K562 (cell line): ENCODE results near the gene FGFRL1. TPM values are rescaled to one million over a fixed set of nuclear protein-coding genes. Genes with fewer than 3 reads are reported as not detected.

Source experiments
- E2F6 ChIP-seq, 2 experiments: IDR thresholded peaks; 2 replicates each; pipeline ENCODE4 v1.6.1; 2011; ENCODE audit warnings: borderline replicate concordance in 1 of 2, control low read depth in 1 of 2, low read depth in 1 of 2, low read length in 1 of 2, mild to moderate bottlenecking in 1 of 2, mixed read lengths in 1 of 2, moderate library complexity in 1 of 2; ENCODE audit not compliant: insufficient read depth in 1 of 2, insufficient read length in 1 of 2, poor library complexity in 1 of 2, severe bottlenecking in 1 of 2; ENCODE audit errors: extremely low read depth in 1 of 2
- ETV1 ChIP-seq: fragments of 450-650 bp; conservative IDR thresholded peaks from 2 replicates; pipeline ENCODE4 v1.6.1; 2016; ENCODE audit warnings: missing genetic modification characterization, control low read depth, low read depth, missing compliant biosample characterization
- MAZ ChIP-seq, 2 experiments: fragments of 450-650 bp in 1 of 2; sonication (generic) in 1 of 2; formaldehyde crosslinking; IDR thresholded peaks in 1 of 2; conservative IDR thresholded peaks in 1 of 2; 2 replicates each; pipeline versions ENCODE4 v1.4.0 to v1.5.0; 2020; ENCODE audit warnings: mild to moderate bottlenecking in 1 of 2, missing genetic modification reagents in 1 of 2
- NR4A1 ChIP-seq, 2 experiments: fragments of 250-450 bp in 1 of 2; fragments of 450-650 bp in 1 of 2; sonication (Bioruptor Pico) in 1 of 2; IDR thresholded peaks; 2 replicates each; pipeline versions ENCODE4 v1.4.0 to v1.6.1; 2016 to 2020; ENCODE audit warnings: mild to moderate bottlenecking in 2 of 2, missing compliant biosample characterization in 1 of 2, missing genetic modification characterization in 1 of 2, moderate library complexity in 1 of 2
- PHF8 ChIP-seq: fragments of 200-600 bp; sonication (generic); IDR thresholded peaks from 2 replicates; pipeline ENCODE4 v1.6.1; 2012; ENCODE audit warnings: mixed run types, mild to moderate bottlenecking, inconsistent platforms, low read length, moderate library complexity, borderline replicate concordance
- POLR2AphosphoS2 ChIP-seq: IDR thresholded peaks from 2 replicates; pipeline ENCODE4 v1.6.1; 2012; ENCODE audit warnings: low read length, improper control_type of control experiment
- POLR2G ChIP-seq: fragments of 200-400 bp; formaldehyde crosslinking; IDR thresholded peaks from 2 replicates; pipeline ENCODE4 v1.6.1; 2017; ENCODE audit warnings: low read depth, mild to moderate bottlenecking, antibody characterized with exemption, low read length, moderate library complexity
- ZBTB1 ChIP-seq: sonication (generic); formaldehyde crosslinking; IDR thresholded peaks from 2 replicates; pipeline ENCODE4 v1.8.1; 2023; ENCODE audit warnings: missing genetic modification reagents, low read depth, mild to moderate bottlenecking, borderline replicate concordance
- ZBTB7A ChIP-seq: IDR thresholded peaks from 2 replicates; pipeline ENCODE4 v1.6.1; 2011; ENCODE audit warnings: low read depth, mild to moderate bottlenecking, low read length, moderate library complexity, borderline replicate concordance; ENCODE audit not compliant: control insufficient read depth
- ZNF395 ChIP-seq: fragments of 200-800 bp; sonication (Bioruptor generic); IDR thresholded peaks from 2 replicates; pipeline ENCODE4 v1.6.1; 2017; ENCODE audit warnings: missing genetic modification characterization, missing compliant biosample characterization
- ZNF592 ChIP-seq: fragments of 450-650 bp; IDR thresholded peaks from 2 replicates; pipeline ENCODE4 v1.6.1; 2017; ENCODE audit warnings: antibody characterized with exemption, mild to moderate bottlenecking
- ZNF740 ChIP-seq, 3 experiments: fragments of 200-800 bp in 1 of 3; sonication (Bioruptor generic) in 1 of 3; sonication (generic) in 1 of 3; formaldehyde crosslinking in 1 of 3; IDR thresholded peaks; 2 replicates each; pipeline versions ENCODE4 v1.6.1 to v1.8.0; 2016 to 2022; ENCODE audit warnings: mild to moderate bottlenecking in 2 of 3, missing compliant biosample characterization in 2 of 3, missing genetic modification characterization in 2 of 3, missing genetic modification reagents in 1 of 3
- polyA plus RNA-seq, 8 experiments: library from polyadenylated mRNA; depleted of rRNA in 4 of 8; stranded (reverse) in 5 of 8; unstranded in 3 of 8; fragments of >200 nt; fragmentation: Nextera tagmentation in 2 of 8; fragmentation: Illumina TruSeq in 1 of 8; extraction: Ambion mirVana in 2 of 8; extraction: Trizol in 1 of 8; gene quantifications; 2 replicates each; pipeline versions ENCODE4 v1.2.1 to v1.2.3, GENCODE V29; 2011 to 2014; ENCODE audit warnings: inconsistent platforms in 1 of 8, missing spikeins in 1 of 8
- total RNA-seq, 7 experiments: library from RNA; depleted of rRNA in 6 of 7; stranded (reverse); fragments of >200 nt in 6 of 7; fragmentation: Illumina TruSeq in 2 of 7; extraction: Trizol in 2 of 7; gene quantifications; 2 replicates each; pipeline versions ENCODE4 v1.2.1 to v1.2.3, GENCODE V29; 2011 to 2021; ENCODE audit warnings: low replicate concordance in 1 of 7

FGFRL1 gene
- total and polyA plus RNA-seq, 9 of the 15 experiments (the other 6 are each of a cell fraction or from before 2014, with no cell fraction given), result 0.34 to 49.9 (median 14.6) TPM

- TF ChIP-seq ZBTB1 (0 out of 2 replicates have a peak, but pooled peaks have one; percentile 15), POLR2AphosphoS2 (no peak), ZBTB7A (peak; percentile 26; the same call in 1 of the 2 replicates), PHF8 (peak; percentile 56; the same call in 1 of the 2 replicates), ZNF592 (peak; percentile 82), POLR2G (peak; percentile 68), MAZ (CRISPR knock-in tag; conservative IDR thresholded peaks at IDR 0.05 in 1 of 2, IDR thresholded peaks at IDR 0.05 in 1 of 2) (0 out of 4 replicates have a peak, but pooled peaks of 1 of the 2 experiments have one; percentile 30), ZNF395 (CRISPR knock-in tag) (peak; percentile 65), E2F6 (IDR thresholded peaks at IDR 0.05; ENCODE audit: borderline replicate concordance in 1 of 2, extremely low read depth in 1 of 2, insufficient read depth in 1 of 2, insufficient read length in 1 of 2, low read depth in 1 of 2, low read length in 1 of 2, poor library complexity in 1 of 2, severe bottlenecking in 1 of 2) (peak; percentile 35 to 81), ETV1 (no peak), NR4A1 (CRISPR knock-in tag; IDR thresholded peaks at IDR 0.05) (no peak), NR4A1 (tag; IDR thresholded peaks at IDR 0.05) (0 out of 2 replicates have a peak, but pooled peaks have one; percentile 24), ZNF740 (CRISPR knock-in tag; IDR thresholded peaks at IDR 0.05) (peak; percentile 84), ZNF740 (tag; IDR thresholded peaks at IDR 0.05) (no peak)
Observed at GRCh38 chr4:1039493-1040343, 28.3 kb downstream of the FGFRL1 start (continued).
